ENCODE measurements around the gene NFKBIZ. TPM values are rescaled to one million over a fixed set of nuclear protein-coding genes. Genes with fewer than 3 reads are reported as not detected.

NFKBIZ gene
- polyA plus RNA-seq, 1 of the 3 experiments (the other 2 are of a cell fraction): 59.9 TPM

- no peak overlapping the region for H3K27ac ChIP-seq (ENCODE audit: low read depth in 2 of 2, low read length in 1 of 2)
- H3K4me3 ChIP-seq (ENCODE audit: low read depth in 2 of 2, low read length in 1 of 2): no peak overlapping the region; a peak in 1 of 4 replicates
- no peak for DNase-seq
- H3F3A ChIP-seq (replicated peaks; ENCODE audit: insufficient read depth): no peaks in the 10 kb centered on the region
- TF ChIP-seq EP300 (IDR thresholded peaks at IDR 0.05; ENCODE audit: borderline replicate concordance in 1 of 2, low read depth in 1 of 2, low read length in 1 of 2) (no peak), FOXM1 (IDR thresholded peaks at IDR 0.05; ENCODE audit: low read depth) (no peak), RFX5 (IDR thresholded peaks at IDR 0.05; ENCODE audit: low read length) (no peak), SMC3 (IDR thresholded peaks at IDR 0.05; ENCODE audit: low read depth, low read length) (no peak), SIN3A (IDR thresholded peaks at IDR 0.05; ENCODE audit: borderline replicate concordance, low read depth, low read length) (no peak), TCF12 (IDR thresholded peaks at IDR 0.05) (0 out of 2 replicates have a peak, but pooled peaks have one; percentile 8), TEAD4 (IDR thresholded peaks at IDR 0.05; ENCODE audit: borderline replicate concordance, insufficient read depth) (peak; percentile 80), JUND (IDR thresholded peaks at IDR 0.05) (no peak), USF2 (IDR thresholded peaks at IDR 0.05; ENCODE audit: borderline replicate concordance, low read depth, low read length) (no peak)
- CTCF ChIA-PET: interaction anchor here (1.2 kb wide), 1 partner anchor 9 kb away, joined by 3 read pairs; no protein-coding TSS in a partner anchor
- no peaks in the 10 kb centered on the region for H3K9me3 ChIP-seq
- WGBS (ENCODE audit: low lambda C conversion rate): 50% methylated on average over 2 of the region's 2 CpGs
- H3K36me3 ChIP-seq (replicated peaks in 1 of 2; ENCODE audit: control insufficient read depth in 1 of 2, insufficient read depth in 2 of 2, low read length in 1 of 2): peaks cover 0 to 4% of the 10 kb centered on the region in 2 experiments
- no peaks in the 10 kb centered on the region for H4K20me1 ChIP-seq (ENCODE audit: insufficient read depth)
- no peak overlapping the region; the same call in 1 of the 2 replicates for H2AFZ ChIP-seq (ENCODE audit: low read depth)
- H3K9me2 ChIP-seq: no peaks in the 10 kb centered on the region
- no peaks in the 10 kb centered on the region for H3K27me3 ChIP-seq (ENCODE audit: insufficient read depth)
- no peak overlapping the region for H3K9ac ChIP-seq
- H3K4me2 ChIP-seq: no peak overlapping the region
- no peaks in the 10 kb centered on the region for H3K79me2 ChIP-seq (ENCODE audit: insufficient read depth)
- H3K4me1 ChIP-seq (ENCODE audit: control insufficient read depth in 1 of 2, insufficient read depth in 2 of 2, low read depth in 1 of 2, low read length in 1 of 2): no peaks in the 10 kb centered on the region
- POLR2A ChIA-PET: no interaction called here
Measured at GRCh38 chr3:101842245-101842934, 6.9 kb upstream of the NFKBIZ start.

GRCh38 chr3:101842935-101843330 is 6.4 kb upstream of the NFKBIZ start:
- H3K36me3 ChIP-seq (replicated peaks in 1 of 2; ENCODE audit: control insufficient read depth in 1 of 2, insufficient read depth in 2 of 2, low read length in 1 of 2): peaks cover 0 to under 1% of the 10 kb centered on the region in 2 experiments
- ChIA-PET POLR2A (no interaction called here), CTCF (no interaction called here)
- 90% methylated on average over 3 of the region's 3 CpGs for WGBS (ENCODE audit: low lambda C conversion rate)
- no peaks in the 10 kb centered on the region for H3K4me1 ChIP-seq (ENCODE audit: control insufficient read depth in 1 of 2, insufficient read depth in 2 of 2, low read depth in 1 of 2, low read length in 1 of 2)
- no peaks in the 10 kb centered on the region for H3K9me2 ChIP-seq
- H3K4me3 ChIP-seq (ENCODE audit: low read depth in 2 of 2, low read length in 1 of 2): no peak overlapping the region
- H4K20me1 ChIP-seq (ENCODE audit: insufficient read depth): no peaks in the 10 kb centered on the region
- no peak overlapping the region for H3K27ac ChIP-seq (ENCODE audit: low read depth in 2 of 2, low read length in 1 of 2)
- H3K4me2 ChIP-seq: no peak overlapping the region
- H3F3A ChIP-seq (replicated peaks; ENCODE audit: insufficient read depth): no peaks in the 10 kb centered on the region
- H3K9me3 ChIP-seq: no peaks in the 10 kb centered on the region
- no peaks in the 10 kb centered on the region for H3K79me2 ChIP-seq (ENCODE audit: insufficient read depth)
- TF ChIP-seq TEAD4 (IDR thresholded peaks at IDR 0.05; ENCODE audit: borderline replicate concordance, insufficient read depth): no peak
- no peak for TF ChIP-seq TAF1 (IDR thresholded peaks at IDR 0.05; ENCODE audit: borderline replicate concordance, low read depth, low read length)
- TF ChIP-seq RFX5 (IDR thresholded peaks at IDR 0.05; ENCODE audit: low read length): no peak
- no peak for TF ChIP-seq REST (IDR thresholded peaks at IDR 0.05; ENCODE audit: low read depth, low read length)
- no peak for TF ChIP-seq ZBTB33 (IDR thresholded peaks at IDR 0.05; ENCODE audit: borderline replicate concordance, low read depth)
- TF ChIP-seq GATA2 (CRISPR knock-in tag; IDR thresholded peaks at IDR 0.05): no peak
- no peak for TF ChIP-seq RCOR1 (IDR thresholded peaks at IDR 0.05; ENCODE audit: low read length)
- TF ChIP-seq MAX (IDR thresholded peaks at IDR 0.05; ENCODE audit: low read depth): no peak
- no peak for TF ChIP-seq EP300 (IDR thresholded peaks at IDR 0.05; ENCODE audit: borderline replicate concordance in 1 of 2, low read depth in 1 of 2, low read length in 1 of 2)
- no peak for TF ChIP-seq USF1 (IDR thresholded peaks at IDR 0.05; ENCODE audit: borderline replicate concordance, low read depth)
- TF ChIP-seq TCF12 (IDR thresholded peaks at IDR 0.05): no peak
- no peaks in the 10 kb centered on the region for H3K27me3 ChIP-seq (ENCODE audit: insufficient read depth)
- DNase-seq: no peak
- H3K9ac ChIP-seq: no peak overlapping the region
- no peak overlapping the region for H2AFZ ChIP-seq (ENCODE audit: low read depth)

Data from SK-N-SH (cell line).